Activated CD8-positive, alpha-beta T cell treated with anti-CD3 and anti-CD28 coated beads for 36 hours (primary cell): ENCODE data around the gene IL26. TPM values are rescaled to one million over a fixed set of nuclear protein-coding genes. Genes with fewer than 3 reads are reported as not detected.
A peak's percentile ranks its signal among the peaks of the same experiment; 100 is the strongest.

Experiments used
- ATAC-seq: fragments of 200-7000 bp; cut with Tn5 transposase; one replicate; pipeline ENCODE4 v1.10.0; 2021; ENCODE audit warnings: mild to moderate bottlenecking, moderate library complexity
- CTCF ChIA-PET: fragments of 350-600 bp; sonication (Branson Sonifier 250); formaldehyde crosslinking; loops from one replicate; lab custom pipeline; 2021; ENCODE audit warnings: antibody characterized with exemption; lab: Charles Lee
- POLR2A ChIA-PET: fragments of 350-600 bp; sonication (Branson Sonifier 250); formaldehyde crosslinking; loops from one replicate; lab custom pipeline; 2021; ENCODE audit warnings: antibody characterized with exemption; lab: Charles Lee
- DNase-seq: peaks from one replicate; pipeline ENCODE4 v3.0.0-alpha.2; 2020
- H3K27ac Mint-ChIP-seq: one replicate; pipeline ENCODE4 v1.8.0; 2021; ENCODE audit warnings: mild to moderate bottlenecking, mixed read lengths
- H3K27me3 Mint-ChIP-seq: one replicate; pipeline ENCODE4 v1.8.0; 2021; ENCODE audit warnings: mixed read lengths
- H3K36me3 Mint-ChIP-seq: one replicate; pipeline ENCODE4 v1.8.0; 2021; ENCODE audit warnings: low read depth, mixed read lengths
- H3K4me1 Mint-ChIP-seq: one replicate; pipeline ENCODE4 v1.8.0; 2021; ENCODE audit warnings: low read depth, mixed read lengths
- H3K4me3 Mint-ChIP-seq: one replicate; pipeline ENCODE4 v1.8.0; 2021; ENCODE audit warnings: mild to moderate bottlenecking, moderate library complexity, mixed read lengths
- H3K9me3 Mint-ChIP-seq: one replicate; pipeline ENCODE4 v1.8.0; 2021; ENCODE audit warnings: mixed read lengths
- CTCF ChIP-seq: fragments of 200-600 bp; IDR thresholded peaks from one replicate; pipeline ENCODE4 v1.8.0; 2022; ENCODE audit warnings: antibody characterized with exemption, mild to moderate bottlenecking
- intact Hi-C: fragments of 100-400 bp; cut with micrococcal nuclease; formaldehyde crosslinking; loops from one replicate; pipeline ENCODE4 v1.10.0; 2022
- total RNA-seq, 2 experiments: library from RNA; stranded (reverse); gene quantifications; one replicate each; pipeline ENCODE4 v1.2.3, GENCODE V29; 2021

IL26 gene
- total RNA-seq, 2 experiments from 2014 or later, result not detected

GRCh38 chr12:68231691-68232090 is 6.1 kb upstream of the IL26 start:
- DNase-seq (no peak), ATAC-seq (no peak)
- Mint-ChIP-seq H3K36me3 (no peaks in the 10 kb centered on the region), H3K27ac (no peak overlapping the region), H3K9me3 (no peaks in the 10 kb centered on the region), H3K27me3 (no peaks in the 10 kb centered on the region), H3K4me1 (peaks cover 20% of the 10 kb centered on the region), H3K4me3 (no peak overlapping the region)
- POLR2A ChIA-PET, result interaction anchor here (0.7 to 2.0 kb wide), 6 partner anchors 10 to 65 kb away, joined by 3 to 7 read pairs (median 3); no protein-coding TSS in a partner anchor
- intact Hi-C loops, result no loop called here
- TF ChIP-seq CTCF, result no peak
- CTCF ChIA-PET, result interaction anchor here (1.0 to 3.9 kb wide), 7 partner anchors 9 to 191 kb away, joined by 3 to 31 read pairs (median 4); no protein-coding TSS in a partner anchor

- H3K27ac Mint-ChIP-seq, result no peak overlapping the region
- H3K36me3 Mint-ChIP-seq, result no peaks in the 10 kb centered on the region
- POLR2A ChIA-PET, result interaction anchor here (0.6 to 2.0 kb wide), 5 partner anchors 10 to 66 kb away, joined by 3 to 7 read pairs (median 3); no protein-coding TSS in a partner anchor
- H3K4me3 Mint-ChIP-seq, result no peak overlapping the region
- TF ChIP-seq CTCF, result no peak
- H3K9me3 Mint-ChIP-seq, result no peaks in the 10 kb centered on the region
- H3K4me1 Mint-ChIP-seq, result peaks cover 17% of the 10 kb centered on the region
- intact Hi-C loops, result no loop called here
- no peaks in the 10 kb centered on the region for H3K27me3 Mint-ChIP-seq
- CTCF ChIA-PET, result interaction anchor here (1.1 to 3.9 kb wide), 5 partner anchors 8 to 191 kb away, joined by 3 to 31 read pairs (median 7); no protein-coding TSS in a partner anchor
- ATAC-seq (peak; percentile 37), DNase-seq (no peak)
Measured at GRCh38 chr12:68231229-68231628, 5.6 kb upstream of the IL26 start.

GRCh38 chr12:68229956-68230355 is 4.3 kb upstream of the IL26 start:
- CTCF ChIA-PET, result interaction anchor here (1.3 to 2.1 kb wide), 2 partner anchors 54 to 189 kb away, joined by 3 to 10 read pairs; no protein-coding TSS in a partner anchor
- H3K36me3 Mint-ChIP-seq, result no peaks in the 10 kb centered on the region
- POLR2A ChIA-PET, result interaction anchor here (0.6 kb wide), 1 partner anchor 9 kb away, joined by 4 read pairs; no protein-coding TSS in a partner anchor
- H3K27ac Mint-ChIP-seq, result no peak overlapping the region
- H3K9me3 Mint-ChIP-seq, result no peaks in the 10 kb centered on the region
- intact Hi-C loops, result no loop called here
- H3K4me3 Mint-ChIP-seq, result no peak overlapping the region
- DNase-seq (no peak), ATAC-seq (no peak)
- H3K27me3 Mint-ChIP-seq, result no peaks in the 10 kb centered on the region
- no peak for TF ChIP-seq CTCF
- peaks cover 13% of the 10 kb centered on the region for H3K4me1 Mint-ChIP-seq

GRCh38 chr12:68227356-68227755 is 1.7 kb upstream of the IL26 start:
- peaks cover 15% of the 10 kb centered on the region for H3K4me1 Mint-ChIP-seq
- intact Hi-C loops, result no loop called here
- H3K4me3 Mint-ChIP-seq, result no peak overlapping the region
- ChIA-PET POLR2A (no interaction called here), CTCF (no interaction called here)
- H3K27me3 Mint-ChIP-seq, result no peaks in the 10 kb centered on the region
- ATAC-seq (no peak), DNase-seq (no peak)
- H3K9me3 Mint-ChIP-seq, result no peaks in the 10 kb centered on the region
- no peak overlapping the region for H3K27ac Mint-ChIP-seq
- H3K36me3 Mint-ChIP-seq, result no peaks in the 10 kb centered on the region
- no peak for TF ChIP-seq CTCF

- Mint-ChIP-seq H3K27me3 (no peaks in the 10 kb centered on the region), H3K4me1 (peaks cover 11% of the 10 kb centered on the region), H3K9me3 (no peaks in the 10 kb centered on the region), H3K27ac (no peak overlapping the region), H3K4me3 (no peak overlapping the region), H3K36me3 (no peaks in the 10 kb centered on the region)
- no peak for TF ChIP-seq CTCF
- intact Hi-C loops, result no loop called here
- ATAC-seq (no peak), DNase-seq (no peak)
- ChIA-PET CTCF (interaction anchor here (1.2 to 6.1 kb wide), 9 partner anchors 12 to 185 kb away, joined by 3 to 146 read pairs (median 21); partner anchors contain the start of gene IFNG), POLR2A (interaction anchor here (0.6 to 1.7 kb wide), 4 partner anchors 11 to 235 kb away, joined by 3 to 4 read pairs (median 3); partner anchors contain the start of gene MDM1)
Measured at GRCh38 chr12:68224613-68225285, 861 bp downstream of the IL26 start.
